GM19099 (cell line): ENCODE results near the gene AK5.

Experiments
- POLR2A ChIP-seq: IDR thresholded peaks from 3 replicates; pipeline ENCODE4 v1.6.1; 2011; ENCODE audit warnings: low read depth; ENCODE audit not compliant: insufficient read length; ENCODE audit errors: extremely low read depth

The AK5 gene

DNA sequence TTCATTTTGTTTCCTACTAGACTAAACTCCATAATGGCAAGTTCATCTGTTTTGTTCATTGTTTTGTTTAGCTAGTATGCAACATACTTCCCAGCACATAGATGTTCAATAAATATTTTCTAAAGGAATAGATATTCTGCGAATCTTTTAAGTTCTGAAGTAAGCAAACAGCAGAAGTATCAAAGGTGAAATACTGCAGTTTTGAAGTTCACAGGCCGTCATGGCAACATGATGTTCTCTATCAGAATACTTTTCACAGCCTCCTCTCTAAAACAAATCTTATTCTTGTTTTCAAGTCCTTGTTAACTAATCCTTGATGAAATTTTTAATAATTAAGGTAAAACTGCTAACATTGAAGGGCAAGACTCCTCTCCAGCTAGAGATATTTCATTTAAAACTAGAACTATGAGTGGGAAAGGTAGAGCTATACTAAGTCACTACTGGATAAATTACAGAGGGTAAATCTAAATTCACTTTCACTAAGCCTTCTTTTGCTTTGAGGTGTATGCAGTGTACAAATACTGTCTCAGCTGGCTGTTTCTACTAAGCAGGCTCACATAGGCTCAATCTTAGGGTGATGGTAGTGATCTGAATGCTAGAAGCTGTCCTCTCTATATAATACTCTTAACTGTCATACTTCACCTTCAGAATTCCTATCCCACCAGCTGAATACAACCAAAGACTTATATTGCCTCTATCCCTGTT lies 303.9 kb downstream of the AK5 start:
- TF ChIP-seq POLR2A: no peak

DNA sequence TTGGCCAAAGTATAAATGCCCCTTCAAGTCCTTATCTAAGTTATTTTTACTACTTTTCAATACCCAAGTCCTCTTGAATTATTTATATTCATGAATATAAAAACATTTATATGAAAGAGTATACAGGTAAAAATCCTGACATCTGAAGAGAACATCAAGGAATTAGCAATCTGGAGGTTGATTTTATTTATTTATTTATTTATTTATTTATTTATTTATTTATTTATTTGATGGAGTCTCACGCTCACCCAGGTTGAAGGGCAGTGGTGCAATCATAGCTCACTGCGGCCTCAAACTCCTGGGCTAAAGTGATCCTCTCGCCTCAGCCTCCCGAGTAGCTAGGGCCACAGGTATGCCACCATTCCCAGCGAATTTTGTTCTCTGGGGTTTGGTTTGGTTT lies 307.4 kb downstream of the AK5 start:
- TF ChIP-seq POLR2A: no peak

DNA sequence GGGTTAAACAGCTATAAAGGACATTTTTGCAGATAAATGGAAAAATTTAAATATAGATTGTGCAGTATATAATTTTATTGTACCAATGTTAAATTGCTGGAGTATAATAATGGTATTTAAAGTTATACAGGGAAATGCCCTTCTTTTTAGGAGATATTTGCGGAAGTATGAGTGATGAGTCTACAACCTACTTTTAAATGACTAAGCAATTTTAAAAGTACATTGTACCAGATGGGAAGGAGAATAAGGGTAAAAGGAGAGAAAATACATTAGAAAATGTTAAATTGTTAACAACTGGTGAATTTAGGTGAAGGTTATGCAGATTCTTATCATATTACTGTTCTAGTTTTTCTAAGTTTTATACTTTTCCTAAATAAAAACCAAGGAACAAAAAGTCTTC lies 308.8 kb downstream of the AK5 start:
- TF ChIP-seq POLR2A: no peak

DNA sequence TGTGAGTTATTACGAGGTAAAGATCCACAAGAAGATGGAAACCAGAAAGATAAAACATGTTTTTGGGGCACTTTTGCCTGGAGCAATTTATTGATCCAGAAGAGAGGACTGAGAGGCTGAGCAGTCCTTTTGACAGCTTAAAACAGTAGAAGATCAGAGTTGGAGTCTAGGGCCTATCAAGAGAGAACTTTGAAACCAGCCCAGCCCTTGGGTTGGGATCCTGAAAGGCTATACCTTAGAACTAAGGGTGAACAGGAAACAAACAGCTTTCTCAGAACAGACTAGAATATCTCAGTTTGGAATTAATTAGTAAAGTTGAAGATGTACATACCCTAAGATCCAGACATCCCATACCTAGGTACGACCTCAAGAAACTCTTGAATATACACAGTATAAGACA lies 311.1 kb downstream of the AK5 start:
- TF ChIP-seq POLR2A: no peak

DNA sequence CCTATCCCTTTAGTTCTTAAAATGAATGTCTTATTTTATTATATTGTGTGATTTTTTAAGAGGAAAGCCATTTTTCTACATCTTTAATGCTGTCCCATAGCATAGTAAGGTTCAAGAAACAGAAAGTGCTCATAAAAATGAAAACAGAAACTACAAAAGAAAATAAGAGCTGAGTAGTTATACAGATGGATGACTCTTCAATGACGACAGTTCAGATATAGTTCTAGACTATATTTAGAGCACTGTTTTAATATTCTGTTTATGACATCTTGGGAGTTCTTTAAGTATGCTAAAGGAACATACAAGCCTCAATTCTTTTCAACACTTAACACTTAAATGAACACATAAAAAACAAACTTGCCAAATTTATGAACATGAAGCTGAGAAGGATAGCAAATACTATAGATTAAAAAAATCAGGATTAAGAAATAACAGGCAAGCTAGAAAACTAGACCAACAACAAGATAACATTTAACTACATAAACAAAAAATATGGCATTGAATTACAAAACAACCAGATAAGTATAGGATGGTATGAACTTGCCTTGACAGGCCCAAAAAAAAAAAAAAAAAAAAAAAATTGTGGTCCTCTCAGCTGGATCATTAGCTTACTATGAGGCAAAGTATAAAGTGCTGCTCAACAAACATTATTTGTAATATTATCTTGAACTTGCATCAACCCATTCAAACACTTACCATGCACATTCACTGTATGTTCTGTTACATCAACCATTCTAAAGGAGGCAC lies 312.7 kb downstream of the AK5 start:
- TF ChIP-seq POLR2A: no peak

DNA sequence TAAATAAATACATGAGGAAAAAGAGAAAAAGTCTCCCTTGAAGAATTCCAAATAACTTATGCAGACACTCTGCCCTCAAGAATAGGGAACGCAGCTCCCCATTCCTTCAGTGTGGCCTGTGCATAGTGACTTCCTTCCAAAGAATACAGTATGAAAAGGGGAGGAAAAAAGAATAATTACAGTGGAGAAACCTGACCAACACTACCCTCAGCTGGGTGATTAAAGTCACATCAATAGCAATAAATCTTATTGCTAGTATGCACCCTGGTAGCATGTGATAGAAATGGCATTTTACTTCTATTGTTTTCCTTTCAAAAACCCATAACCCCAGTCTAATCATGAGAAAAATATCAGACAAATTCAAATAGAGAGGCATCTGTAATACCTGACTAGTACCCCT lies 315.5 kb downstream of the AK5 start:
- TF ChIP-seq POLR2A: no peak

DNA sequence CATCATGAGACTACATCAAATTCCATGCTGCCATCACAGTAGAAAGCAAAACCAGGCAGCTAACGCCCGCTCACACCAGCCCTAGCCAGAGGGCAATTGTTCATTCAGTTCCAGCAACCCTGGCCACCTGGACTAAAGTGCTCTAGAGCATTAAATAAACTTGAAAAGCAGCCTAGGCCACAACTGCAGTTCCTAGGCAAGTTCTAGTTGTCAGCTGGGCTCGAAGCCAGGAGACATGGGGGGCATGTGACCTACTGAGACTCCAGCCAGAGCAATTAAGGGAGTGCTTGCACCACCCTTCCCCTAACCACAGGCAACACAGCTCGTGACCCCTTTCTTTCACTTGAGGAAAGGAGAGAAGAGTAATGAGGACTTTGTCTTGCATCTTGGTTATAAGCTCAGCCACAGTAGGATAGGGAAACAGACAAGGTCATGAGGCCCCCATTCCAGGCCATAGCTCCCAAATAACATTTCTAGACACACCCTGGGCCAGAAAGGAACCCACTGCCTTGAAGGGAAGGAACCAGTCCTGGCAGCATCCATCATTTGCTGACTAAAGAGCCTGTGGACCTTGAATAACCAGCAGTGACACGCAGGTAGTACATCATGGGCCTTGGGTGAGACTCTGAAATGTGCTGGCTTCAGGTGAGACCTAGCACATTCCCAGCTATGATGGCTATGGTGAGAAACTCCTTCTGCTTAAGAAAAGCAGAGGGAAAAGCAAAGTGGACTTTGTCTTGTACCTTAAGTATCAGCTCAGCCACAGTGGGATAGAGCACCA lies 323.6 kb downstream of the AK5 start:
- TF ChIP-seq POLR2A: no peak

DNA sequence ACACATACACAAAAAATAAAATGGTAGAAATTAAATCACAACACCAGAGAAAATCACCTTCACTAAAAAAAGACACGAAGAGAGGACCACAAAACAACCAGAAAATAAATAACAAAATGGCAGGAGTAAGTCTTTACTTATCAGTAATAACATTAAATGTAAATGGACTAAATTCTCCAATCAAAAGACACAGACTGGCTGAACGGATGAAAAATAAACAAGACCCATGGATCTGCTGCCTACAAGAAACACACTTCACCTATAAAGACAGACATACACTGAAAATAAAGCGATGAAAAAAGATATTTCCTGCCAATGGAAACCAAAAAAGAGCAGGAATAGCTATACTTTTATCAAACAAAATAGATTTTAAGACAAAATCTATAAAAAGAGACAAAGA lies 327.1 kb downstream of the AK5 start:
- no peak for TF ChIP-seq POLR2A
